Measurements from ENCODE around the gene PRDM15.

GRCh38 chr21:41927727-41928409, 48.7 kb upstream of the PRDM15 start:
- TF ChIP-seq EZH2phosphoT487 (IDR thresholded peaks at IDR 0.05; ENCODE audit: insufficient read depth, low read depth) (no peak), EZH2 (IDR thresholded peaks at IDR 0.05; ENCODE audit: insufficient read depth, poor library complexity, severe bottlenecking) (no peak)
